CD4-positive, alpha-beta T cell treated with Interleukin-6 at 100 ng/mL for 8 hours (primary cell): Measurements from ENCODE around the gene GJB5.

ENCODE experiments used
- DNase-seq: peaks from one replicate; pipeline ENCODE4 v3.0.0-alpha.2; 2020; ENCODE audit warnings: mixed read lengths, low spot score

The GJB5 gene

GRCh38 chr1:34794790-34795180 lies 39.9 kb downstream of the GJB5 start:
- no peak for DNase-seq

DNA sequence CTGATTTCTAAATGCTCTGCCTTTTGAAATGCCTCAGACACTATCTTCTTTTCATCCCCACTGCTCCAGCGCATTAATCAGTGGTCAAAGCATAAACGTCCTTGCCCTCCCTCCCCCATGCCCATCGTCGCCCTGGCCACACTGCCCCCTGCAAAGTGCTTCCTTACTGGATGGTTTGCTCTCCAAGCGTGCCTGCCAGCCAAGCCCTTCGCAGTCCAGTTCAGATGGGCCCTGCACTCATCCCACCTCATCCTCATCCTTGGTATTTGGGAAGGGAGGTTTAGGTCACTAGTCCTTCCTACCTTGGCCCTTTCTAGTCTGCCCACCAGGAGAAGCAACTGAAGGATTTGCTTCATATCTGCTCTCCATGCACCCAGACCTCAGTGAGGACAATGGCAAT lies 41.1 kb downstream of the GJB5 start:
- no peak for DNase-seq

DNA sequence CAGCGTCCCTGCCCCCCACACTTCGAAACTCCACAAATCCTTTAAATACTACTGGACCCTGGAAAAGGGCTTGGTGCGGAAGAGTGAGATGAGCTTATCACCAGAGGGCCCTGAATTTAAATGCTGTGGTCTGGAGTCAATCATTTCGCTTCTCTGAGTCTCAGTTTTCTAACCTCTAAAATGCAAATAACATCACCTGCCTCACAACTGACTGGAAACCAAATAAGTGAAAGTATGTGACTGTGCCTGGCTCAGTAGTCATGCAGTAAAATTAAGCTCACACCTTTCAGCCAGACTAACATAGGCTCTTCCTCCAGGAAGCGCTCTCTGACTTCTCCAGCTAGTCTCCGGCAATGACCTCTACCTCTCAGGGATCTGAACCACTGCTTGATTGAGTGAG lies 42.1 kb downstream of the GJB5 start:
- DNase-seq: no peak

DNA sequence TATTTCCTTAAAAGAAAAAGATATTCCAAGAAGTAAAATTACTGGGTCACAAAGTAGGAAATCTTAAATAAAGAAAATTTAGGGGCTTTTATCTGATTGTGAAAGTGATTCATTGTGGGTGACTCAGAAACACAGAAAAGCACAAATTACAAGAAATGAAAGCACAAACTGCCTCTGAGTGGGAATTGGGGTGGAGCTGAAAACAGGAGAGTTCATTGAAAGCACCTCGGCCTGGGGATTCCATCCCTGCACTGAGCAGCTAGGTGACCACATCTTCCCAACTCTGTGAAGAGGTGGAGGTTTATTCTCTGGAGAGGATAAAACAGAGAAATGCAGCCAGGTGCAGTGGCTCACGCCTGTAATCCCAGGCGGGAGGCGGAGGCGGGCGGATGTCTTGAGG lies 45.4 kb downstream of the GJB5 start:
- no peak for DNase-seq

- no peak for DNase-seq
Observed at GRCh38 chr1:34803770-34804169, 48.9 kb downstream of the GJB5 start.

DNA sequence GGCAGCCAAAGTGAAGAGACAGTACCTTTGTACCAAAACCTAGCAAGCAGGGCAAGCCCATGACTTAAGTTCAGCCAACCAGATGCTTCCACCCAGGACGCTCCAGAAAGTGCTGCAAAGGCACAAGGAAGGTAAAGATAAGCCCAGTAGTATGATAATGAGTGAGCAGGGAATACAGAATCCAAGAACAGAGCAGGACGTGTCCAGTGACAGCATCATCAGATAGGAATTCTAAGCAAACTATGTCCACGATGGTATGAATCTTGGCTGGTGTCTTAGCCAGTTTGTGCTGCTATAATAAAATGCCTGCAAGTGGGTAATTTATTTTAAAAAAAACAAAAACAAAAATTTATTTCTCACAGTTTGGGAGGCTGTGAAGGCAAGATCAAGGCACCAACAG lies 51.5 kb downstream of the GJB5 start:
- DNase-seq: no peak
